Mammary epithelial cell (primary cell): ENCODE measurements around the gene DCST2.

Source experiments
- CTCF ChIP-seq, 2 donors: IDR thresholded peaks in 1 of 2; conservative IDR thresholded peaks in 1 of 2; 2 replicates each; pipeline ENCODE4 v1.5.1; 2011 to 2012; ENCODE audit warnings: inconsistent platforms in 2 of 2, low read length in 2 of 2, mild to moderate bottlenecking in 2 of 2, control low read depth in 1 of 2, low read depth in 1 of 2; ENCODE audit not compliant: insufficient read depth in 1 of 2; ENCODE audit errors: extremely low read depth in 1 of 2
- EZH2 ChIP-seq: IDR thresholded peaks from 2 replicates; pipeline ENCODE4 v1.6.1; 2012; ENCODE audit warnings: low read length, inconsistent platforms, borderline replicate concordance

GRCh38 chr1:155003766-155004351, 29.7 kb downstream of the DCST2 start:
- no peak for TF ChIP-seq EZH2
- no peak for TF ChIP-seq CTCF (conservative IDR thresholded peaks at IDR 0.05 in 1 of 2, IDR thresholded peaks at IDR 0.05 in 1 of 2; ENCODE audit: extremely low read depth in 1 of 2, insufficient read depth in 1 of 2, low read depth in 1 of 2, low read length in 2 of 2)
